GM12873 (cell line): ENCODE measurements around the gene CTNNA3.

ENCODE experiments used
- CTCF ChIP-seq: IDR thresholded peaks from 2 replicates; pipeline ENCODE4 v1.5.1; 2012; ENCODE audit warnings: low read depth, mild to moderate bottlenecking, moderate library complexity, low read length, control low read depth; ENCODE audit not compliant: insufficient read depth; ENCODE audit errors: missing control alignments

The CTNNA3 gene

DNA sequence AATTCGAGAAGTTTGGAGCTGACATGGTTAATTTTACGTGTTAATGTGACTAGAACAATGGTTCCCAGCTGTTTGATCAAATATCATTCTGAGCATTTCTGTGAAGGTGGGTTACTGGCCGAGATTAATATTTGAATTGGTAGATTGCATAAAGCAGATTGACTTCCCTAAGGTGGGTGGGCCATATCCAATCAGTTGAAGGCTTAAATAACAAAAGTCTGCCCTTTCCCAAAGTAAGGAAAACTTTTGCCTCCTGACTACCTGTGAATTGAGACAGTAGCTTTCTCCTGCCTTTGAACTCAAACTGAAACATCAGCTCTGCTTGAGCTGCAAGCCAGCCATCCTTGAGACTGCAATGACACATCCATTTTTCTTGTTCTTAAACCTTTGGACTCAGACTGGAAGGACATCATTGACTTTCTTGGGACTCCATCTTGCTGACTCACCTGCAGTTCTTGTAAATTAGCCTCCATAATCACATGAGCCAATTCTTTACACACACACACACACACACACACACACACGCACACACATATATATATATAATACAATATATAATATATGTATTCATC, 833.2 kb downstream of the CTNNA3 start:
- no peak for TF ChIP-seq CTCF

- no peak for TF ChIP-seq CTCF
Observed at GRCh38 chr10:66860376-66860945, 835.5 kb downstream of the CTNNA3 start.

DNA sequence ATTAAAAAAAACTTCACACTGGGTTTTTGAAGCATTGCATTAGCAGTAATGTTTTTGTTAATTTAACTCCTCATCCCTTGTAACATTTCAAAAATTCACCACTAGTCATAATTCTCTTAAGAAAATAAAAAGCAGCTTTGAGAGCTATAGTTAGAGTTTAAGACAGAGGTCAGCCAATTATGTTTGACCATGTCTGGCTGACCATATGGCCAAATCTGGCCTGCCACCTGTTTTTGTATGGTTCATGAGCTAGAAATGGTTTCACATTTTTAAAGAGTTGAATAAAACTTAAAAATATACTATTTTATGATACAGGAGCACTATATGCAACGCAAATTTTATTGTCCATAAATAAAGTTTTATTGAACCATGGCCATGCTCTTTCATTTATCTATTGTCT, 843.2 kb downstream of the CTNNA3 start:
- no peak for TF ChIP-seq CTCF

DNA sequence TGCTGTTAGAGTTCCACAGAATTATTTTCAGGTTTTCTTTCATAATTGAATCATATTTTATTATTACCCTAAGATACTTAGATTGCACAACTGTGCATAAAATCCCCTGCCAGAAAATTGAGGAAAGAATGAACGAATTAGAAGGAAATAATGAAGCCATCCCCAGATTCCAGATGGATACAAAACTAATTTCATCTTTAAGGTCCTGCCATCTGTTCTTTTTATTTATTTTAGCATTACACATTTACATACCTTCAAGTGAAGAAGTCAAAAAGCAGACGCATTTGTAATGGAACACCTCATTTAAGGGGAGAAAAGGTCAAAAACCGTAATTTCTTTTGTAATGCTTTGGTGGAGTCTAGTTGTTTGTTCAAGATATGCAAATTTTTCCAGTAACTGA, 847.1 kb downstream of the CTNNA3 start:
- no peak for TF ChIP-seq CTCF

DNA sequence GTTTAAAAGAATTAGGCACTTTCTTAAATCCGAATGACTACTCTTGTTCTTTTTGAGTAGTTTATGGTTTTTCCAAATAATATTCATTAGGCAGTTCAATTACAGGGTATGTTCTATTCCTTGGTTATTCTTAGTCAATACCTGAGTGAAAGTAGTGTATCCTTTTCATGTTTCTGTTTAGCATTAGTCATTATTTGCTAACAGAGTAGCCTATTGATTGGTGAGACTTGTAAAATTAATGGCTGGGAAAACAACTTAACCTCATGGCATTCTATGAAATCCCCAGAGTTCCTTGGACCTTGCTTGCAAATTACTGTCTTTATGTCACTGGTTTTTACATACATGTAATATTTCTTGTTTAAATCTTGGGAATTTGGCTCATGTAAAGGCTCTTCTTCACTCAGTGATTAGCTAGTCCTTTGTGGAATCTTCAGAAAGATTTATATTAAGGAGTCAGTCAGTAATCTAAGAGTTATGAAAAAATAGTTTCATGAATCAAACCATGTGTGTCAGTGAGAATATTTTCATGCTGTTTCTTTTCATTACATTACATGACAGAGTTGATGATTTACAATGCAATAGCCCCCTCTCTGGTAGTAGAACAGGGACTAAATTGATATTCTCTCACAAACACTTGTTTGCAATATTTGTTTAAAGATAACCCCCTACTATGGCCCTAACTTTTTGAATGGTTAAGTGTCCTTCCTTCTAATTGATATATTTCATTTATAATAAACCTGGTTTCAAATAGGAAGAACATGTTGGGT, 851.6 kb downstream of the CTNNA3 start:
- no peak for TF ChIP-seq CTCF

- TF ChIP-seq CTCF = no peak
Observed at GRCh38 chr10:66843396-66843795, 852.6 kb downstream of the CTNNA3 start.

DNA sequence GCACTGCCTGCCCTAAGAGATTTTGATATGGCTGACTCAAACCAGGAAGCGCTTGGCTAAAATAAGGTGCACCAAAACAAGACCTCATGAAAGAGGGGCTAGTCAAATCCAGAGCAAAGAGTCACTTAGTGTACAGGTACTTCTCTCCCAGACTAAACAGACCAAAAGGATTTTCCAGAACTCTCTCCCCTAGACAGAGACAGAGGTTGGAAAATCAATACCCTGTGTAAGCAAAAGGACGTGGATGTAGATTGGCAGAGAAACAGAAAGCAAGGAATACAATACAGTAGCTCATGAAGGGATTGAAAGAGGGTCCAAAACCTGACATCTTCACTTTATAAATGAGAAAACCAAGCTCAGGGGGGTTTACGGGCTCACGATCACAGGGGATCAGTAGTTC, 853.1 kb downstream of the CTNNA3 start:
- no peak for TF ChIP-seq CTCF
